ENCODE results near the gene BMF.
A peak's percentile ranks its signal among the peaks of the same experiment; 100 is the strongest.

BMF gene

GRCh38 chr15:40104296-40104864 lies 4.3 kb downstream of the BMF start:
- DNase-seq (ENCODE audit: low read depth in 2 of 3, low spot score in 1 of 3), result no peak

GRCh38 chr15:40103864-40104271 lies 4.8 kb downstream of the BMF start:
- DNase-seq (ENCODE audit: low read depth in 2 of 3, low spot score in 1 of 3), result no peak

- no peak for DNase-seq (ENCODE audit: low read depth in 2 of 3, low spot score in 1 of 3)
Measured at GRCh38 chr15:40102897-40103858, 5.5 kb downstream of the BMF start.

- DNase-seq (ENCODE audit: low read depth in 2 of 3, low spot score in 1 of 3), result no peak
Measured at GRCh38 chr15:40100947-40101905, 7.5 kb downstream of the BMF start.

GRCh38 chr15:40100123-40100946 lies 8.3 kb downstream of the BMF start:
- DNase-seq (ENCODE audit: low read depth in 2 of 3, low spot score in 1 of 3), result no peak

GRCh38 chr15:40098489-40099261 lies 10.0 kb downstream of the BMF start:
- DNase-seq (ENCODE audit: low read depth in 2 of 3, low spot score in 1 of 3), result peak in 2 of 3 donors; percentile 54 to 56

GRCh38 chr15:40097968-40098476 lies 10.7 kb downstream of the BMF start:
- DNase-seq (ENCODE audit: low read depth in 2 of 3, low spot score in 1 of 3), result no peak

GRCh38 chr15:40097096-40097967 lies 11.3 kb downstream of the BMF start:
- DNase-seq (ENCODE audit: low read depth in 2 of 3, low spot score in 1 of 3), result no peak

GRCh38 chr15:40096094-40096891 lies 12.4 kb downstream of the BMF start:
- DNase-seq (ENCODE audit: low read depth in 2 of 3, low spot score in 1 of 3), result no peak

GRCh38 chr15:40095371-40096093 lies 13.1 kb downstream of the BMF start:
- DNase-seq (ENCODE audit: low read depth in 2 of 3, low spot score in 1 of 3), result no peak

GRCh38 chr15:40094156-40094555 lies 14.5 kb downstream of the BMF start:
- no peak for DNase-seq (ENCODE audit: low read depth in 2 of 3, low spot score in 1 of 3)

- DNase-seq (ENCODE audit: low read depth in 2 of 3, low spot score in 1 of 3), result no peak
Measured at GRCh38 chr15:40092979-40093869, 15.5 kb downstream of the BMF start.

GRCh38 chr15:40092256-40092978 lies 16.3 kb downstream of the BMF start:
- no peak for DNase-seq (ENCODE audit: low read depth in 2 of 3, low spot score in 1 of 3)

- no peak for DNase-seq (ENCODE audit: low read depth in 2 of 3, low spot score in 1 of 3)
Measured at GRCh38 chr15:40091861-40092255, 16.8 kb downstream of the BMF start.

GRCh38 chr15:40090774-40091455 lies 17.8 kb downstream of the BMF start:
- no peak for DNase-seq (ENCODE audit: low read depth in 2 of 3, low spot score in 1 of 3)

Data from stimulated activated CD4-positive, alpha-beta T cell treated with anti-CD3 and anti-CD28 coated beads, Interleukin-12 subunit alpha, Interleukin-12 subunit beta, amount 100 ng/mL, for 48 hours (primary cell).